Liver (tissue), 9 donors: ENCODE results near the gene DDO. TPM values are rescaled to one million over a fixed set of nuclear protein-coding genes. Genes with fewer than 3 reads are reported as not detected.

Experiments
- DNase-seq: peaks from one replicate; pipeline ENCODE4 v3.0.0-alpha.2; 2017; ENCODE audit warnings: low spot score
- H3K27ac ChIP-seq, 2 donors: one replicate each; pipeline ENCODE4 v1.7.0; 2013; ENCODE audit warnings: inconsistent platforms in 2 of 2, low read length in 2 of 2, control low read depth in 1 of 2, low read depth in 1 of 2, mild to moderate bottlenecking in 1 of 2
- H3K27me3 ChIP-seq, 4 donors: one replicate each; pipeline versions ENCODE4 v1.6.1 to v1.7.0; 2013; ENCODE audit warnings: low read length in 3 of 4, inconsistent platforms in 1 of 4, mild to moderate bottlenecking in 1 of 4, moderate library complexity in 1 of 4; ENCODE audit not compliant: control insufficient read depth in 4 of 4, insufficient read depth in 4 of 4
- H3K36me3 ChIP-seq, 4 donors: one replicate each; pipeline versions ENCODE4 v1.6.1 to v1.7.0; 2013; ENCODE audit warnings: low read length in 3 of 4, mild to moderate bottlenecking in 3 of 4, low read depth in 1 of 4, moderate library complexity in 1 of 4; ENCODE audit not compliant: control insufficient read depth in 4 of 4, insufficient read depth in 3 of 4
- H3K4me1 ChIP-seq, 4 donors: one replicate each; pipeline versions ENCODE4 v1.6.1 to v1.7.0; 2013; ENCODE audit warnings: low read length in 3 of 4, mild to moderate bottlenecking in 3 of 4, moderate library complexity in 1 of 4; ENCODE audit not compliant: control insufficient read depth in 4 of 4, insufficient read depth in 4 of 4
- H3K4me3 ChIP-seq, 3 donors: one replicate each; pipeline versions ENCODE4 v1.6.1 to v1.7.0; 2013; ENCODE audit warnings: low read length in 3 of 3, control low read depth in 1 of 3, low read depth in 1 of 3, mild to moderate bottlenecking in 1 of 3
- H3K9ac ChIP-seq, 2 donors: one replicate each; pipeline ENCODE4 v1.7.0; 2013; ENCODE audit warnings: low read length in 2 of 2, mild to moderate bottlenecking in 2 of 2, moderate library complexity in 2 of 2, control low read depth in 1 of 2, low read depth in 1 of 2
- H3K9me3 ChIP-seq, 4 donors: one replicate each; pipeline versions ENCODE4 v1.6.1 to v1.7.0; 2013; ENCODE audit warnings: low read length in 3 of 4; ENCODE audit not compliant: control insufficient read depth in 4 of 4
- ATF3 ChIP-seq: IDR thresholded peaks from 2 replicates; pipeline ENCODE4 v1.6.1; 2016; ENCODE audit warnings: antibody characterized with exemption
- CTCF ChIP-seq: fragments of 150-350 bp; IDR thresholded peaks from 2 replicates; pipeline ENCODE4 v1.5.1; 2017; ENCODE audit warnings: improper control_type of control experiment, low read depth, low read length; ENCODE audit not compliant: missing input control
- EGR1 ChIP-seq, 2 donors: IDR thresholded peaks; 2 replicates each; pipeline ENCODE4 v1.6.1; 2016 to 2018; ENCODE audit warnings: antibody characterized with exemption in 2 of 2, low read depth in 2 of 2
- FOXA1 ChIP-seq: IDR thresholded peaks from 2 replicates; pipeline ENCODE4 v1.6.1; 2016; ENCODE audit warnings: antibody characterized with exemption
- FOXA2 ChIP-seq: IDR thresholded peaks from 2 replicates; pipeline ENCODE4 v1.6.1; 2016; ENCODE audit warnings: antibody characterized with exemption
- GABPA ChIP-seq, 2 donors: IDR thresholded peaks in 1 of 2; conservative IDR thresholded peaks in 1 of 2; 2 replicates each; pipeline ENCODE4 v1.6.1; 2016; ENCODE audit warnings: antibody characterized with exemption in 2 of 2, mild to moderate bottlenecking in 1 of 2, moderate library complexity in 1 of 2
- HNF4A ChIP-seq, 2 donors: conservative IDR thresholded peaks; 2 replicates each; pipeline ENCODE4 v1.6.1; 2016; ENCODE audit warnings: antibody characterized with exemption in 2 of 2, mild to moderate bottlenecking in 2 of 2
- HNF4G ChIP-seq: IDR thresholded peaks from 2 replicates; pipeline ENCODE4 v1.6.1; 2016; ENCODE audit warnings: antibody characterized with exemption
- JUND ChIP-seq, 2 donors: IDR thresholded peaks; 2 replicates each; pipeline ENCODE4 v1.6.1; 2016; ENCODE audit warnings: antibody characterized with exemption in 2 of 2
- MAX ChIP-seq: IDR thresholded peaks from 2 replicates; pipeline ENCODE4 v1.6.1; 2016; ENCODE audit warnings: antibody characterized with exemption
- NR2F2 ChIP-seq: IDR thresholded peaks from 2 replicates; pipeline ENCODE4 v1.6.1; 2016; ENCODE audit warnings: antibody characterized with exemption
- RAD21 ChIP-seq, 2 donors: IDR thresholded peaks; 2 replicates each; pipeline ENCODE4 v1.6.1; 2016; ENCODE audit warnings: antibody characterized with exemption in 2 of 2, mild to moderate bottlenecking in 2 of 2
- REST ChIP-seq: IDR thresholded peaks from 2 replicates; pipeline ENCODE4 v1.6.1; 2016; ENCODE audit warnings: antibody characterized with exemption, mild to moderate bottlenecking
- RXRA ChIP-seq, 2 donors: IDR thresholded peaks; 2 replicates each; pipeline ENCODE4 v1.6.1; 2017 to 2018; ENCODE audit warnings: antibody characterized with exemption in 2 of 2, mild to moderate bottlenecking in 1 of 2
- SP1 ChIP-seq: IDR thresholded peaks from 2 replicates; pipeline ENCODE4 v1.6.1; 2018; ENCODE audit warnings: antibody characterized with exemption, mild to moderate bottlenecking
- TAF1 ChIP-seq: conservative IDR thresholded peaks from 2 replicates; pipeline ENCODE4 v1.6.1; 2016; ENCODE audit warnings: antibody characterized with exemption, mild to moderate bottlenecking
- YY1 ChIP-seq: IDR thresholded peaks from 2 replicates; pipeline ENCODE4 v1.6.1; 2016; ENCODE audit warnings: antibody characterized with exemption, mild to moderate bottlenecking
- ZBTB33 ChIP-seq: IDR thresholded peaks from 2 replicates; pipeline ENCODE4 v1.6.1; 2016; ENCODE audit warnings: antibody characterized with exemption
- WGBS: extraction: QIAGEN DNeasy Blood & Tissue Kit; methylation state at CpG from one replicate; pipeline ENCODE4 v1.1.7; 2013; 5-methylcytosine and 5-hydroxymethylcytosine counted together
- polyA plus RNA-seq, 2 donors: library from polyadenylated mRNA; stranded (reverse) in 1 of 2; unstranded in 1 of 2; fragments of 200-250 nt in 1 of 2; fragments of >200 nt in 1 of 2; fragmentation: Nextera tagmentation in 1 of 2; extraction: Ambion mirVana in 1 of 2; gene quantifications; one replicate each; pipeline versions ENCODE4 v1.2.1 to v1.2.3, GENCODE V29; 2013 to 2015
- total RNA-seq, 2 donors: library from RNA; depleted of rRNA; stranded (reverse); fragments of >200 nt; gene quantifications; one replicate each; pipeline ENCODE4 v1.2.3, GENCODE V29; 2014
- donor health status: healthy.
- donor health status: healthy.
- donor health status: healthy.
- donor health status: healthy.
- donor health status: healthy.

Gene DDO
- total and polyA plus RNA-seq, 4 donors = 4.9 to 11.1 (median 7.0) TPM

- H3K4me1 ChIP-seq = no peaks in the 10 kb centered on the region
- H3K9me3 ChIP-seq = no peaks in the 10 kb centered on the region
- H3K4me3 ChIP-seq = no peak overlapping the region
- no peak overlapping the region for H3K27ac ChIP-seq
- H3K36me3 ChIP-seq = no peaks in the 10 kb centered on the region
- 89% methylated on average over 4 of the region's 4 CpGs for WGBS
- no peak for TF ChIP-seq SP1
- no peak for TF ChIP-seq EGR1 (IDR thresholded peaks at IDR 0.05; ENCODE audit: low read depth in 2 of 2)
- TF ChIP-seq RXRA (IDR thresholded peaks at IDR 0.05) = no peak
- no peak for TF ChIP-seq RAD21 (IDR thresholded peaks at IDR 0.05)
- TF ChIP-seq YY1 = no peak
- TF ChIP-seq CTCF = no peak
- TF ChIP-seq GABPA (IDR thresholded peaks at IDR 0.05 in 1 of 2, conservative IDR thresholded peaks at IDR 0.05 in 1 of 2) = no peak
- no peak for TF ChIP-seq HNF4A (conservative IDR thresholded peaks at IDR 0.05)
- TF ChIP-seq MAX = no peak
- TF ChIP-seq ZBTB33 = no peak
- TF ChIP-seq REST = no peak
- TF ChIP-seq JUND (IDR thresholded peaks at IDR 0.05) = no peak
- no peak for TF ChIP-seq NR2F2
- TF ChIP-seq ATF3 = no peak
- DNase-seq = no peak
- H3K27me3 ChIP-seq = no peaks in the 10 kb centered on the region
- H3K9ac ChIP-seq = no peak overlapping the region
Observed at GRCh38 chr6:110440026-110440425, 24.7 kb upstream of the DDO start.

- 74% methylated on average over 5 of the region's 5 CpGs for WGBS
- no peaks in the 10 kb centered on the region for H3K27me3 ChIP-seq
- H3K9me3 ChIP-seq = no peaks in the 10 kb centered on the region
- no peak overlapping the region for H3K4me3 ChIP-seq
- H3K9ac ChIP-seq = no peak overlapping the region
- no peaks in the 10 kb centered on the region for H3K36me3 ChIP-seq
- DNase-seq = no peak
- no peak overlapping the region for H3K27ac ChIP-seq
- H3K4me1 ChIP-seq = no peaks in the 10 kb centered on the region
- TF ChIP-seq HNF4G (no peak), TAF1 (no peak), JUND (IDR thresholded peaks at IDR 0.05) (no peak), CTCF (no peak), RXRA (IDR thresholded peaks at IDR 0.05) (no peak), SP1 (no peak), FOXA2 (no peak), FOXA1 (no peak), YY1 (no peak), ZBTB33 (no peak), GABPA (IDR thresholded peaks at IDR 0.05 in 1 of 2, conservative IDR thresholded peaks at IDR 0.05 in 1 of 2) (no peak)
Observed at GRCh38 chr6:110439356-110439755, 24.0 kb upstream of the DDO start.
